Posterior vena cava (tissue), 2 donors: ENCODE results near the gene SEC24C. TPM values are rescaled to one million over a fixed set of nuclear protein-coding genes. Genes with fewer than 3 reads are reported as not detected.
"Not testable (repeated sequence)": the region's sequence is repeated elsewhere in the genome, so short reads cannot be mapped to it uniquely, and the experiment has no call there.

ENCODE experiments used
- DNase-seq: peaks from one replicate; pipeline ENCODE4 v3.0.0-alpha.2; 2020; ENCODE audit warnings: low spot score
- intact Hi-C, 2 donors: fragments of 100-400 bp; cut with DNase I; formaldehyde crosslinking; loops; one replicate each; pipeline versions ENCODE4 v1.14.1 to v1.14.2; 2022 to 2023
- total RNA-seq, 2 donors: library from RNA; stranded (reverse); fragmentation: NEBNext Ultra II Directional; extraction: Animal tissue kit (Norgen Biotek cat#: 25700); gene quantifications; one replicate each; pipeline ENCODE4 v1.2.1, GENCODE V29; 2021
- donor health status: DM: yes; HTN: yes; CAD: no.
- donor health status: DM: yes; HTN: yes; CAD: no.

The SEC24C gene
- total RNA-seq, 2 donors from 2014 or later: 51.3 to 51.4 TPM

- DNase-seq, intact Hi-C loops: not testable (repeated sequence)
These were observed 14.4 kb upstream of the SEC24C start for GRCh38 chr10:73729781-73730152.

GRCh38 chr10:73730153-73730906 is 13.8 kb upstream of the SEC24C start:
- intact Hi-C loops: no loop called here
- DNase-seq: peak; percentile 96

GRCh38 chr10:73731588-73732375 is 12.4 kb upstream of the SEC24C start:
- intact Hi-C loops: no loop called here
- no peak for DNase-seq

GRCh38 chr10:73732426-73732825 is 11.7 kb upstream of the SEC24C start:
- no peak for DNase-seq
- intact Hi-C loops: no loop called here

- intact Hi-C loops: no loop called here
- DNase-seq: no peak
These were observed 11.1 kb upstream of the SEC24C start for GRCh38 chr10:73732931-73733623.

- DNase-seq: no peak
- intact Hi-C loops: no loop called here
These were observed 10.0 kb upstream of the SEC24C start for GRCh38 chr10:73734028-73734720.

- intact Hi-C loops: no loop called here
These were observed 9.3 kb upstream of the SEC24C start for GRCh38 chr10:73734796-73735305.

GRCh38 chr10:73740501-73741254 is 3.5 kb upstream of the SEC24C start:
- DNase-seq, intact Hi-C loops: not testable (repeated sequence)

More at GRCh38 chr10:73734796-73735305, 9.3 kb upstream of the SEC24C start:
- no peak for DNase-seq

GRCh38 chr10:73742454-73742734 is 1.8 kb upstream of the SEC24C start:
- no peak for DNase-seq
- intact Hi-C loops: no loop called here

GRCh38 chr10:73743327-73743904 is 756 bp upstream of the SEC24C start:
- DNase-seq: no peak
- intact Hi-C loops: no loop called here

GRCh38 chr10:73744664-73744975 is 448 bp downstream of the SEC24C start:
- DNase-seq: peak; percentile 86
- intact Hi-C loops: no loop called here

GRCh38 chr10:73746721-73747120 is 2.5 kb downstream of the SEC24C start:
- intact Hi-C loops: no loop called here

GRCh38 chr10:73750819-73751218 is 6.6 kb downstream of the SEC24C start:
- no peak for DNase-seq
- intact Hi-C loops: no loop called here

More at GRCh38 chr10:73746721-73747120, 2.5 kb downstream of the SEC24C start:
- DNase-seq: no peak

- no peak for DNase-seq
- intact Hi-C loops: no loop called here
These were observed 12.0 kb downstream of the SEC24C start for GRCh38 chr10:73756183-73756582.

- no peak for DNase-seq
- intact Hi-C loops: no loop called here
These were observed 14.7 kb downstream of the SEC24C start for GRCh38 chr10:73758704-73759511.

- no peak for DNase-seq
- intact Hi-C loops: no loop called here
These were observed 15.4 kb downstream of the SEC24C start for GRCh38 chr10:73759512-73760115.

- intact Hi-C loops: no loop called here
- no peak for DNase-seq
These were observed 17.6 kb downstream of the SEC24C start for GRCh38 chr10:73761781-73762180.
